H1 (cell line): Measurements from ENCODE around the gene GPBP1. TPM values are rescaled to one million over a fixed set of nuclear protein-coding genes. Genes with fewer than 3 reads are reported as not detected.

Experiments used
- CTCF ChIA-PET: fragments of 300-600 bp; sonication (Branson Sonifier 250); formaldehyde crosslinking; loops from one replicate; lab custom pipeline; 2021; ENCODE audit not compliant: partially characterized antibody; lab: Charles Lee
- POLR2A ChIA-PET: fragments of 300-600 bp; sonication (Branson Sonifier 250); formaldehyde crosslinking; loops from one replicate; lab custom pipeline; 2021; ENCODE audit warnings: inconsistent platforms; ENCODE audit not compliant: partially characterized antibody; lab: Charles Lee
- DNase-seq, 2 experiments: peaks; one replicate each; pipeline versions ENCODE4 v3.0.0 to v3.0.0-alpha.2; 2010 to 2022; ENCODE audit warnings: low spot score in 2 of 2, low read depth in 1 of 2, mixed read lengths in 1 of 2
- FAIRE-seq: peaks from 2 replicates; lab custom pipeline; 2011; peaks lifted over from hg19 to GRCh38; lab: Jason Lieb, UNC
- H2AFZ ChIP-seq: 2 replicates; pipeline ENCODE4 v1.8.1; 2012; ENCODE audit warnings: low read length, inconsistent platforms
- H2AK5ac ChIP-seq: 2 replicates; pipeline ENCODE4 v1.6.1; 2013; ENCODE audit warnings: low read depth, low read length
- H2BK120ac ChIP-seq: replicated peaks from 2 replicates; pipeline ENCODE3; 2013; ENCODE audit warnings: low read depth, low read length, inconsistent platforms
- H2BK12ac ChIP-seq: 2 replicates; pipeline ENCODE4 v1.6.1; 2013; ENCODE audit warnings: low read depth, low read length
- H2BK15ac ChIP-seq: 2 replicates; pipeline ENCODE4 v1.6.1; 2013; ENCODE audit warnings: low read length
- H2BK20ac ChIP-seq: 2 replicates; pipeline ENCODE4 v1.6.1; 2013; ENCODE audit warnings: low read length
- H2BK5ac ChIP-seq: 2 replicates; pipeline ENCODE4 v1.6.1; 2013; ENCODE audit warnings: low read depth, low read length
- H3K14ac ChIP-seq: 2 replicates; pipeline ENCODE4 v1.6.1; 2013; ENCODE audit warnings: inconsistent platforms; ENCODE audit not compliant: insufficient read length
- H3K18ac ChIP-seq: 2 replicates; pipeline ENCODE4 v1.6.1; 2013; ENCODE audit warnings: low read length; ENCODE audit errors: extremely low read depth
- H3K23ac ChIP-seq: 2 replicates; pipeline ENCODE4 v1.6.1; 2013; ENCODE audit warnings: inconsistent platforms; ENCODE audit not compliant: insufficient read length
- H3K23me2 ChIP-seq: 2 replicates; pipeline ENCODE4 v1.6.1; 2013; ENCODE audit warnings: low read depth, low read length
- H3K27ac ChIP-seq: 2 replicates; pipeline ENCODE4 v1.6.1; 2011; ENCODE audit warnings: low read depth, low read length, inconsistent platforms
- H3K27me3 ChIP-seq, 4 experiments: replicated peaks in 1 of 4; 1 replicate in 1 of 4; 2 replicates in 3 of 4; pipeline versions ENCODE4 v1.6.1 to v1.8.1; 2011 to 2013; ENCODE audit warnings: low read length in 3 of 4, mild to moderate bottlenecking in 3 of 4, inconsistent platforms in 2 of 4, mixed read lengths in 2 of 4, moderate library complexity in 1 of 4; ENCODE audit not compliant: control insufficient read depth in 3 of 4, insufficient read depth in 3 of 4; ENCODE audit errors: extremely low read depth in 1 of 4
- H3K36me3 ChIP-seq, 4 experiments: 2 replicates each; pipeline versions ENCODE4 v1.6.1 to v1.8.1; 2011 to 2013; ENCODE audit warnings: mild to moderate bottlenecking in 4 of 4, low read length in 3 of 4, moderate library complexity in 2 of 4, control low read depth in 1 of 4, inconsistent platforms in 1 of 4; ENCODE audit not compliant: insufficient read depth in 4 of 4, control insufficient read depth in 2 of 4
- H3K4ac ChIP-seq: replicated peaks from 2 replicates; pipeline ENCODE3; 2013; ENCODE audit warnings: low read length, low read depth, mixed read lengths, inconsistent platforms; ENCODE audit not compliant: insufficient read length
- H3K4me1 ChIP-seq, 4 experiments: replicated peaks in 1 of 4; 1 replicate in 1 of 4; 2 replicates in 3 of 4; pipeline versions ENCODE4 v1.6.1 to v1.8.1; 2011 to 2013; ENCODE audit warnings: low read length in 3 of 4, inconsistent platforms in 2 of 4, mixed read lengths in 1 of 4; ENCODE audit not compliant: insufficient read depth in 4 of 4, control insufficient read depth in 3 of 4
- H3K4me2 ChIP-seq, 2 experiments: 2 replicates each; pipeline versions ENCODE4 v1.6.1 to v1.8.1; 2011 to 2013; ENCODE audit warnings: low read depth in 2 of 2, low read length in 2 of 2, control low read depth in 1 of 2, inconsistent platforms in 1 of 2, mild to moderate bottlenecking in 1 of 2; ENCODE audit not compliant: insufficient read depth in 1 of 2
- H3K4me3 ChIP-seq, 4 experiments: fragments of 200-600, 300-600 bp in 1 of 4; sonication (generic), shearing (Covaris generic), sonication (Bioruptor Twin) in 1 of 4; 2 replicates each; pipeline versions ENCODE4 v1.5.1 to v1.8.1; 2011 to 2016; ENCODE audit warnings: low read length in 4 of 4, low read depth in 3 of 4, control low read depth in 2 of 4, inconsistent platforms in 2 of 4, mild to moderate bottlenecking in 2 of 4, mixed read lengths in 1 of 4, moderate library complexity in 1 of 4; ENCODE audit not compliant: insufficient read depth in 2 of 4; ENCODE audit errors: extremely low read depth in 1 of 4
- H3K56ac ChIP-seq: replicated peaks from 2 replicates; pipeline ENCODE3; 2013; ENCODE audit warnings: low read depth, mild to moderate bottlenecking, mixed read lengths, low read length, inconsistent platforms; ENCODE audit not compliant: insufficient read length
- H3K79me1 ChIP-seq: 2 replicates; pipeline ENCODE4 v1.6.1; 2013; ENCODE audit warnings: low read depth, low read length, control low read depth
- H3K79me2 ChIP-seq, 2 experiments: 2 replicates each; pipeline versions ENCODE4 v1.6.1 to v1.8.1; 2012 to 2013; ENCODE audit warnings: low read length in 2 of 2, mild to moderate bottlenecking in 2 of 2, inconsistent platforms in 1 of 2; ENCODE audit not compliant: insufficient read depth in 2 of 2, control insufficient read depth in 1 of 2
- H3K9ac ChIP-seq, 4 experiments: replicated peaks in 1 of 4; 1 replicate in 1 of 4; 2 replicates in 3 of 4; pipeline versions ENCODE4 v1.6.1 to v1.8.1; 2011 to 2013; ENCODE audit warnings: low read depth in 3 of 4, low read length in 3 of 4, control low read depth in 2 of 4, mild to moderate bottlenecking in 2 of 4, moderate library complexity in 2 of 4, inconsistent platforms in 1 of 4; ENCODE audit errors: extremely low read depth in 1 of 4
- H3K9me3 ChIP-seq, 2 experiments: 2 replicates each; pipeline versions ENCODE4 v1.6.1 to v1.8.1; 2012 to 2013; ENCODE audit warnings: mild to moderate bottlenecking in 2 of 2, moderate library complexity in 2 of 2, control low read depth in 1 of 2, inconsistent platforms in 1 of 2, low read depth in 1 of 2, low read length in 1 of 2, mixed read lengths in 1 of 2; ENCODE audit not compliant: insufficient read depth in 2 of 2
- H4K20me1 ChIP-seq, 2 experiments: replicated peaks in 1 of 2; 2 replicates each; pipeline versions ENCODE3 to v1.8.1; 2011 to 2013; ENCODE audit warnings: inconsistent platforms in 2 of 2, low read length in 2 of 2, mild to moderate bottlenecking in 1 of 2; ENCODE audit not compliant: insufficient read depth in 2 of 2, control insufficient read depth in 1 of 2
- H4K5ac ChIP-seq: 2 replicates; pipeline ENCODE4 v1.6.1; 2013; ENCODE audit warnings: low read length, low read depth, mixed read lengths, inconsistent platforms; ENCODE audit not compliant: insufficient read length
- H4K8ac ChIP-seq: 2 replicates; pipeline ENCODE4 v1.8.0; 2013; ENCODE audit warnings: mild to moderate bottlenecking, moderate library complexity, low read length, inconsistent platforms; ENCODE audit not compliant: insufficient read depth; ENCODE audit errors: extremely low read depth
- H4K91ac ChIP-seq: replicated peaks from 2 replicates; pipeline ENCODE3; 2013; ENCODE audit warnings: low read length, mixed read lengths, inconsistent platforms; ENCODE audit not compliant: insufficient read length
- ASH2L ChIP-seq: fragments of 200-600, 300-600 bp; sonication (generic); IDR thresholded peaks from one replicate; pipeline ENCODE4 v1.7.1; 2017; ENCODE audit warnings: low read length
- CREB1 ChIP-seq: IDR thresholded peaks from 2 replicates; pipeline ENCODE4 v1.6.1; 2012; ENCODE audit warnings: inconsistent platforms
- HDAC2 ChIP-seq, 2 experiments: fragments of 300-600 bp in 1 of 2; sonication (generic) in 1 of 2; IDR thresholded peaks; 2 replicates each; pipeline ENCODE4 v1.6.1; 2011 to 2012; ENCODE audit warnings: low read depth in 2 of 2, low read length in 2 of 2, mild to moderate bottlenecking in 2 of 2, moderate library complexity in 2 of 2, borderline replicate concordance in 1 of 2, inconsistent platforms in 1 of 2
- KDM4A ChIP-seq: IDR thresholded peaks from one replicate; pipeline ENCODE4 v1.7.1; 2012; ENCODE audit warnings: low read depth, mild to moderate bottlenecking, moderate library complexity, low read length, inconsistent platforms; ENCODE audit not compliant: severe bottlenecking
- NRF1 ChIP-seq: IDR thresholded peaks from 2 replicates; pipeline ENCODE4 v1.6.1; 2011; ENCODE audit warnings: mild to moderate bottlenecking, low read depth, low read length, improper control_type of control experiment
- RAD21 ChIP-seq, 2 experiments: IDR thresholded peaks in 1 of 2; conservative IDR thresholded peaks in 1 of 2; 2 replicates each; pipeline ENCODE4 v1.6.1; 2011; ENCODE audit warnings: low read depth in 2 of 2, low read length in 2 of 2, improper control_type of control experiment in 1 of 2, inconsistent platforms in 1 of 2, mild to moderate bottlenecking in 1 of 2, moderate library complexity in 1 of 2
- RBBP5 ChIP-seq: IDR thresholded peaks from 2 replicates; pipeline ENCODE4 v1.7.1; 2012; ENCODE audit warnings: low read depth, mild to moderate bottlenecking, inconsistent platforms, low read length, moderate library complexity, borderline replicate concordance
- SIRT6 ChIP-seq: IDR thresholded peaks from one replicate; pipeline ENCODE4 v1.7.1; 2012; ENCODE audit warnings: low read length, inconsistent platforms
- SP1 ChIP-seq: IDR thresholded peaks from 2 replicates; pipeline ENCODE4 v1.6.1; 2011; ENCODE audit warnings: low read depth, low read length
- TAF1 ChIP-seq: IDR thresholded peaks from 2 replicates; pipeline ENCODE4 v1.6.1; 2011; ENCODE audit warnings: mild to moderate bottlenecking, low read depth, low read length
- TBP ChIP-seq: IDR thresholded peaks from 2 replicates; pipeline ENCODE4 v1.6.1; 2011; ENCODE audit warnings: low read depth, low read length, improper control_type of control experiment
- USF2 ChIP-seq: IDR thresholded peaks from 2 replicates; pipeline ENCODE4 v1.6.1; 2011; ENCODE audit warnings: low read length, improper control_type of control experiment
- ZNF274 ChIP-seq: IDR thresholded peaks from 2 replicates; pipeline ENCODE4 v1.7.0; 2012; ENCODE audit warnings: low read length, borderline replicate concordance; ENCODE audit errors: extremely low read depth
- WGBS, 2 experiments: shearing (Covaris generic) in 1 of 2; methylation state at CpG; one replicate each; pipeline versions ENCODE4 v1.1.6 to v1.1.7; 2013 to 2015; ENCODE audit warnings: low lambda C conversion rate in 2 of 2, mixed read lengths in 2 of 2, inconsistent platforms in 1 of 2, low coverage in 1 of 2, missing lambda C conversion rate in 1 of 2; ENCODE audit not compliant: insufficient replicate concordance in 2 of 2, insufficient coverage in 1 of 2, insufficient read length in 1 of 2; ENCODE audit errors: extremely low coverage in 1 of 2, missing lambda C conversion rate in 1 of 2; 5-methylcytosine and 5-hydroxymethylcytosine counted together
- polyA plus RNA-seq, 7 experiments: library from polyadenylated mRNA; depleted of rRNA in 3 of 7; stranded (reverse) in 5 of 7; unstranded in 2 of 7; fragments of >200 nt in 5 of 7; fragments of 200-250 nt in 2 of 7; gene quantifications; 1 replicate in 5 of 7; 2 replicates in 1 of 7; 4 replicates in 1 of 7; pipeline versions ENCODE4 v1.2.1 to v1.2.3, GENCODE V29; 2011 to 2013; ENCODE audit warnings: missing spikeins in 2 of 7, mixed read lengths in 2 of 7
- total RNA-seq: library from RNA; stranded (reverse); fragmentation: NEBNext Ultra II Directional; extraction: Animal tissue kit (Norgen Biotek cat#: 25700); gene quantifications from 2 replicates; pipeline ENCODE4 v1.2.1, GENCODE V29; 2021

The GPBP1 gene
- total and polyA plus RNA-seq, 2 of the 8 experiments (the other 6 are each of a cell fraction or from before 2014, with no cell fraction given), result 29.2 to 108 TPM

GRCh38 chr5:57207681-57208080 is 33.8 kb downstream of the GPBP1 start:
- H3K9me3 ChIP-seq, result no peaks in the 10 kb centered on the region
- no peak overlapping the region; the same call in 1 of the 2 replicates for H4K8ac ChIP-seq
- H2BK5ac ChIP-seq, result no peak overlapping the region
- H4K20me1 ChIP-seq, result peaks cover 26 to 32% of the 10 kb centered on the region in 2 experiments
- no peak overlapping the region for H3K27ac ChIP-seq
- no peak overlapping the region for H4K5ac ChIP-seq
- no peak overlapping the region; a peak in 1 of 7 replicates for H3K9ac ChIP-seq
- no peak overlapping the region for H3K4ac ChIP-seq
- no peak overlapping the region for H2AFZ ChIP-seq
- H3K27me3 ChIP-seq, result no peaks in the 10 kb centered on the region
- H3K4me1 ChIP-seq, result peaks cover 4 to 11% (median 5%) of the 10 kb centered on the region in 4 experiments; a peak in 6 of 7 replicates
- no peak overlapping the region for H3K18ac ChIP-seq
- 90% methylated on average over 7 of the region's 7 CpGs; no CpG with 5 or more reads in 1 of the 2 experiments for WGBS, 2 experiments
- H4K91ac ChIP-seq, result no peak overlapping the region
- no peak overlapping the region for H2BK15ac ChIP-seq
- H3K79me1 ChIP-seq, result peaks cover 5% of the 10 kb centered on the region
- POLR2A ChIA-PET, result interaction anchor here (1.2 to 2.2 kb wide), 3 partner anchors 11 to 34 kb away, joined by 3 to 5 read pairs (median 3); partner anchors contain the start of gene GPBP1
- no peaks in the 10 kb centered on the region for H3K36me3 ChIP-seq
- TF ChIP-seq RAD21 (IDR thresholded peaks at IDR 0.05 in 1 of 2, conservative IDR thresholded peaks at IDR 0.05 in 1 of 2; ENCODE audit: low read depth in 2 of 2, low read length in 2 of 2), result no peak
- TF ChIP-seq TAF1, result no peak
- TF ChIP-seq KDM4A, result no peak
- TF ChIP-seq RBBP5, result no peak
- TF ChIP-seq SP1, result no peak
- no peak for TF ChIP-seq USF2
- no peak for TF ChIP-seq TBP
- TF ChIP-seq ZNF274, result no peak
- TF ChIP-seq CREB1, result no peak
- TF ChIP-seq SIRT6, result no peak
- no peak for TF ChIP-seq NRF1
- TF ChIP-seq ASH2L, result no peak
- TF ChIP-seq HDAC2 (IDR thresholded peaks at IDR 0.05; ENCODE audit: borderline replicate concordance in 1 of 2, low read depth in 2 of 2, low read length in 2 of 2), result no peak
- TF ChIP-seq, all 59 proteins: peak for 0
- no peak for FAIRE-seq
- Histone ChIP-seq H3K56ac (no peak overlapping the region), H2BK12ac (no peak overlapping the region), H3K4me3 (no peak overlapping the region), H3K23ac (no peak overlapping the region), H3K14ac (no peak overlapping the region), H2BK120ac (no peak overlapping the region), H3K79me2 (peaks cover 70 to 100% of the 10 kb centered on the region in 2 experiments), H2AK5ac (no peak overlapping the region), H2BK20ac (no peak overlapping the region), H3K4me2 (peak overlapping the region in 1 of 2 experiments; percentile 24; a peak in 1 of 4 replicates), H3K23me2 (no peaks in the 10 kb centered on the region)
- CTCF ChIA-PET, result interaction anchor here (1.0 to 1.5 kb wide), 2 partner anchors 15 to 937 kb away, joined by 3 read pairs; no protein-coding TSS in a partner anchor
- peak in 1 of 2 experiments; percentile 45 for DNase-seq
